Mesenchymal stem cell (in vitro differentiated cells and primary cell): ENCODE data around the gene CLPSL1.

ENCODE experiments used
- DNase-seq: peaks from one replicate; pipeline ENCODE4 v3.0.0-alpha.2; 2013
- H2AFZ ChIP-seq: one replicate; pipeline ENCODE4 v1.6.1; 2013; ENCODE audit warnings: low read depth, mild to moderate bottlenecking, control low read depth, inconsistent platforms, low read length, moderate library complexity
- H2AK5ac ChIP-seq: 2 replicates; pipeline ENCODE4 v1.6.1; 2013; ENCODE audit warnings: low read length, moderate library complexity, mild to moderate bottlenecking, inconsistent platforms; ENCODE audit not compliant: severe bottlenecking
- H2BK120ac ChIP-seq: one replicate; pipeline ENCODE4 v1.6.1; 2013; ENCODE audit warnings: low read depth, mild to moderate bottlenecking, inconsistent platforms, low read length, moderate library complexity
- H2BK12ac ChIP-seq, 2 experiments: one replicate each; pipeline ENCODE4 v1.6.1; 2013; ENCODE audit warnings: inconsistent platforms in 2 of 2, low read length in 2 of 2, mild to moderate bottlenecking in 2 of 2, moderate library complexity in 2 of 2, control low read depth in 1 of 2
- H2BK15ac ChIP-seq: one replicate; pipeline ENCODE4 v1.6.1; 2013; ENCODE audit warnings: mild to moderate bottlenecking, low read depth, inconsistent platforms; ENCODE audit not compliant: poor library complexity, severe bottlenecking
- H2BK5ac ChIP-seq: 2 replicates; pipeline ENCODE4 v1.6.1; 2013; ENCODE audit warnings: low read depth, mild to moderate bottlenecking, low read length, control low read depth, inconsistent platforms; ENCODE audit not compliant: poor library complexity, severe bottlenecking
- H3K14ac ChIP-seq, 2 experiments: one replicate each; pipeline ENCODE4 v1.6.1; 2013; ENCODE audit warnings: inconsistent platforms in 2 of 2, low read length in 2 of 2, control low read depth in 1 of 2, mild to moderate bottlenecking in 1 of 2, moderate library complexity in 1 of 2
- H3K18ac ChIP-seq, 2 experiments: one replicate each; pipeline ENCODE4 v1.6.1; 2013; ENCODE audit warnings: inconsistent platforms in 2 of 2, low read length in 2 of 2, control low read depth in 1 of 2, low read depth in 1 of 2, mild to moderate bottlenecking in 1 of 2
- H3K23ac ChIP-seq, 2 experiments: one replicate each; pipeline ENCODE4 v1.6.1; 2013; ENCODE audit warnings: inconsistent platforms in 2 of 2, low read length in 2 of 2, mild to moderate bottlenecking in 2 of 2, moderate library complexity in 2 of 2, control low read depth in 1 of 2
- H3K27ac ChIP-seq: 2 replicates; pipeline ENCODE4 v1.5.1; 2013; ENCODE audit warnings: mild to moderate bottlenecking, moderate library complexity, low read length, control low read depth, inconsistent platforms; ENCODE audit not compliant: poor library complexity, severe bottlenecking
- H3K27me3 ChIP-seq, 2 experiments: 2 replicates each; pipeline versions ENCODE4 v1.6.1 to v1.7.0; 2013; ENCODE audit warnings: low read length in 2 of 2, mild to moderate bottlenecking in 2 of 2, moderate library complexity in 2 of 2, control low read depth in 1 of 2, inconsistent platforms in 1 of 2; ENCODE audit not compliant: control insufficient read depth in 1 of 2, insufficient read depth in 1 of 2
- H3K36me3 ChIP-seq, 2 experiments: 2 replicates each; pipeline versions ENCODE4 v1.6.1 to v1.7.0; 2013; ENCODE audit warnings: low read length in 2 of 2, control low read depth in 1 of 2, inconsistent platforms in 1 of 2, low read depth in 1 of 2, mild to moderate bottlenecking in 1 of 2; ENCODE audit not compliant: insufficient read depth in 2 of 2, control insufficient read depth in 1 of 2
- H3K4ac ChIP-seq, 2 experiments: one replicate each; pipeline ENCODE4 v1.6.1; 2013; ENCODE audit warnings: inconsistent platforms in 2 of 2, low read length in 2 of 2, mild to moderate bottlenecking in 2 of 2, moderate library complexity in 2 of 2, control low read depth in 1 of 2, low read depth in 1 of 2
- H3K4me1 ChIP-seq: 2 replicates; pipeline ENCODE4 v1.6.1; 2013; ENCODE audit warnings: low read depth, low read length, control low read depth; ENCODE audit not compliant: control insufficient read depth, insufficient read depth
- H3K4me2 ChIP-seq: 2 replicates; pipeline ENCODE4 v1.6.1; 2013; ENCODE audit warnings: low read length, mild to moderate bottlenecking, inconsistent platforms; ENCODE audit not compliant: poor library complexity, severe bottlenecking
- H3K4me3 ChIP-seq, 2 experiments: 2 replicates each; pipeline versions ENCODE4 v1.5.1 to v1.7.0; 2013; ENCODE audit warnings: low read length in 2 of 2, mild to moderate bottlenecking in 2 of 2, control low read depth in 1 of 2, low read depth in 1 of 2; ENCODE audit not compliant: insufficient read depth in 1 of 2
- H3K79me1 ChIP-seq: replicated peaks from 2 replicates; pipeline ENCODE4 v1.6.1; 2013; ENCODE audit warnings: mild to moderate bottlenecking, control low read depth, low read length, inconsistent platforms; ENCODE audit not compliant: poor library complexity, severe bottlenecking
- H3K9ac ChIP-seq: 2 replicates; pipeline ENCODE4 v1.7.0; 2013; ENCODE audit warnings: mild to moderate bottlenecking, low read length, moderate library complexity
- H3K9me3 ChIP-seq: 2 replicates; pipeline ENCODE4 v1.7.0; 2013; ENCODE audit warnings: mild to moderate bottlenecking, low read length; ENCODE audit not compliant: control insufficient read depth
- H4K8ac ChIP-seq: one replicate; pipeline ENCODE4 v1.6.1; 2013; ENCODE audit warnings: inconsistent platforms, mild to moderate bottlenecking, low read length, moderate library complexity
- H4K91ac ChIP-seq: one replicate; pipeline ENCODE4 v1.6.1; 2013; ENCODE audit warnings: mild to moderate bottlenecking, low read length, inconsistent platforms
- WGBS: methylation state at CpG from one replicate; pipeline ENCODE4 v1.1.7; 2013; ENCODE audit warnings: mixed read lengths; 5-methylcytosine and 5-hydroxymethylcytosine counted together

Gene CLPSL1

DNA sequence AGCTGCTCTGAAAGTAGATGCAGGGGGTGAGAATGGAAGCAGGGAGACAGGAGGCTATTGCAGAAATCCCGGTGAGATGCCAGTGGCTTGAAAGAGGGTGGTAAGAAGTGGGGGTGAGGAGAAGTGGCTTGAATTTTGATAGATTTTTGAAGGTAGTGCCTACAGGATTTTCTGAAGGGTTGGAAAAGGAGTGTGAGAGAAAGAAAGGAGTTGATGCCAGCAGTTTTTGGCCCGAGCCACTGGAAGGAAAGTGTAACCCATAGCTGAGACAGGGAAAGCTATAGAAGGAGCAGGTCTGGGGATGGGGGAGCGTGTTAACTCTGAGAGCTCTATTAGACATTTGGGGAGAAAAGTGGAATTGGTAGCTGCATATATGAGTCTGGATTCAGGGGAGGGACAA lies 34.3 kb upstream of the CLPSL1 start:
- Histone ChIP-seq H3K14ac (no peak overlapping the region), H3K79me1 (no peaks in the 10 kb centered on the region), H2BK120ac (no peak overlapping the region), H3K18ac (no peak overlapping the region), H3K23ac (no peak overlapping the region), H3K9ac (no peak overlapping the region), H3K4me1 (no peaks in the 10 kb centered on the region), H2BK5ac (no peak overlapping the region), H2BK15ac (no peak overlapping the region), H2AFZ (no peak overlapping the region), H4K91ac (no peak overlapping the region), H3K9me3 (peaks cover 8% of the 10 kb centered on the region), H3K27me3 (peaks cover 3 to 33% of the 10 kb centered on the region in 2 experiments), H3K36me3 (no peaks in the 10 kb centered on the region), H4K8ac (no peak overlapping the region), H3K4ac (no peak overlapping the region), H3K4me2 (no peak overlapping the region), H3K4me3 (no peak overlapping the region), H2AK5ac (no peak overlapping the region), H2BK12ac (no peak overlapping the region), H3K27ac (no peak overlapping the region)
- WGBS = 91% methylated on average over 3 of the region's 3 CpGs
- DNase-seq = no peak

DNA sequence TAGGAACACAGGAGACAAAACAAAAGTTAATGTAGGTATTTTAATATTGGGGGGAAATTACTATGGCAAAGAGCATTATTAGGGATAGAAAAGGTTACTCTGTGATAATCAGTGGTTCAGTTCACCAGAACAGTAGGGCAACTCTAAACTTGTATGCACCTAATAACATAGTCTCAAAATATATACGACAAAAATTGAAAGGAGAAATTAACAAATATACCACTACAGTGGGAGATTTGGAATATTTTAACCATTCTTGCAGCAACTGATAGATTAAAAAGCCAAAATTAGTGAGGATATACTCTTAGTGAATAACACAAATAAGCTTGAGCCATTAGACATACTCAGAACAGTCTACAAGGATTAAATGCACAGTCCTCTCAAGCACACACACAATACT lies 32.9 kb upstream of the CLPSL1 start:
- no peak overlapping the region for H3K4me3 ChIP-seq
- H2BK120ac ChIP-seq = no peak overlapping the region
- no peak for DNase-seq
- peaks cover 3 to 37% of the 10 kb centered on the region in 2 experiments for H3K27me3 ChIP-seq
- no peak overlapping the region for H2AFZ ChIP-seq
- H3K23ac ChIP-seq = no peak overlapping the region
- H3K27ac ChIP-seq = no peak overlapping the region
- H3K4me1 ChIP-seq = no peaks in the 10 kb centered on the region
- no peaks in the 10 kb centered on the region for H3K79me1 ChIP-seq
- no peak overlapping the region for H2BK5ac ChIP-seq
- no peak overlapping the region for H3K4me2 ChIP-seq
- no peak overlapping the region for H2AK5ac ChIP-seq
- H3K18ac ChIP-seq = no peak overlapping the region
- H4K91ac ChIP-seq = no peak overlapping the region
- H3K14ac ChIP-seq = no peak overlapping the region
- peaks cover 8% of the 10 kb centered on the region for H3K9me3 ChIP-seq
- no peak overlapping the region for H4K8ac ChIP-seq
- no peaks in the 10 kb centered on the region for H3K36me3 ChIP-seq
- H2BK12ac ChIP-seq = no peak overlapping the region
- no peak overlapping the region for H2BK15ac ChIP-seq
- no peak overlapping the region for H3K4ac ChIP-seq
- WGBS = no CpG with 5 or more reads among the region's 1 CpG
- H3K9ac ChIP-seq = no peak overlapping the region

DNA sequence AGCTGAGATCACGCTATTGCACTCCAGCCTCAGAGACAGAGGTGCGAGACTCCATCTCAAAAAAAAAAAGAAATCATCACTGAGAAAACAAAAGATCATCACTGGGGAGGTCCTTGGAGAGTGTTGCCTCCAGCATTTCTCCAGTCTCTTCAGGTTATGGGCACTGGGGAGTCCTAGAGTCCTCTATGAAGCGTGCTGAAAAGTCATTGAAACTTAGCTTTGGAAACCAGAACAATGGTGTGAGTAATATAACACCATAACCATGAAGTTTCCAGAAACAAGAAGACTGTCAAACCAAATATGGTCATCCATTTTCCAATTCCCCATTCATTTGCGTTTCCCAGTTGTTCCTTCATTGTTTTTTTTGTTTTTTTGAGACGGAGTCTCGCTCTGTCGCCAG lies 30.3 kb upstream of the CLPSL1 start:
- H4K8ac ChIP-seq = no peak overlapping the region
- DNase-seq = no peak
- no peak overlapping the region for H3K14ac ChIP-seq
- H2BK12ac ChIP-seq = no peak overlapping the region
- H3K18ac ChIP-seq = no peak overlapping the region
- H3K36me3 ChIP-seq = no peaks in the 10 kb centered on the region
- H3K9me3 ChIP-seq = peaks cover 8% of the 10 kb centered on the region
- no peak overlapping the region for H2AFZ ChIP-seq
- no peaks in the 10 kb centered on the region for H3K4me1 ChIP-seq
- H2BK15ac ChIP-seq = no peak overlapping the region
- whole genome bisulfite sequencing = 95% methylated on average over 7 of the region's 7 CpGs
- no peak overlapping the region for H3K9ac ChIP-seq
- H2AK5ac ChIP-seq = no peak overlapping the region
- no peaks in the 10 kb centered on the region for H3K79me1 ChIP-seq
- no peak overlapping the region for H2BK5ac ChIP-seq
- H3K4ac ChIP-seq = no peak overlapping the region
- H3K27ac ChIP-seq = no peak overlapping the region
- H3K23ac ChIP-seq = no peak overlapping the region
- peaks cover 14 to 45% of the 10 kb centered on the region in 2 experiments for H3K27me3 ChIP-seq
- no peak overlapping the region for H2BK120ac ChIP-seq
- no peak overlapping the region for H3K4me3 ChIP-seq
- no peak overlapping the region for H4K91ac ChIP-seq
- no peak overlapping the region for H3K4me2 ChIP-seq

DNA sequence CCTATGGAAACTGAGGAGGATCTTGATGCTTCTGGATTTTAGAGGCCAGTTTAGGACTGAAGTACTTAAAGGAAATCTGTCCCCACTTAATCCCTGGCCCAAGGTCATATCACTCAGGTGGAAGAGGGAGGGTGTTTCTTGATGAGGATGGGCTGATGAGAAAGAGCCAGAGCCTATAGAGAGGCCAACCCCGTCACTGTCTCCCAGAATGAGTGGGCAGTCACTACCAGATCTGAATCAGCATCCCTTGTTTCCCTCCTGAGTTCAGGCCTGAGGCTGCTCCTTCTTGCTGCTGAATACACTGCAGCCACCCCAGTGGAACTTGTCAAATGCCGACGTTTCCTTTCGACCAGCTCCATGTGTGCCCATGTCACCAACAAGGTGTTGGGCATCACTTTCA lies 29.2 kb upstream of the CLPSL1 start:
- H2BK12ac ChIP-seq = no peak overlapping the region
- H3K14ac ChIP-seq = peak overlapping the region in 1 of 2 experiments; percentile 55
- WGBS = 89% methylated on average over 4 of the region's 4 CpGs
- no peak for DNase-seq
- no peaks in the 10 kb centered on the region for H3K36me3 ChIP-seq
- no peak overlapping the region for H2BK120ac ChIP-seq
- no peaks in the 10 kb centered on the region for H3K79me1 ChIP-seq
- H3K23ac ChIP-seq = no peak overlapping the region
- H3K9me3 ChIP-seq = peaks cover 8% of the 10 kb centered on the region
- H2AK5ac ChIP-seq = no peak overlapping the region
- no peaks in the 10 kb centered on the region for H3K4me1 ChIP-seq
- H4K8ac ChIP-seq = no peak overlapping the region
- H3K27ac ChIP-seq = no peak overlapping the region
- H2BK15ac ChIP-seq = no peak overlapping the region
- no peak overlapping the region for H2BK5ac ChIP-seq
- no peak overlapping the region for H3K4ac ChIP-seq
- no peak overlapping the region for H3K4me2 ChIP-seq
- H2AFZ ChIP-seq = no peak overlapping the region
- H3K18ac ChIP-seq = no peak overlapping the region
- peaks cover 14 to 42% of the 10 kb centered on the region in 2 experiments for H3K27me3 ChIP-seq
- H3K4me3 ChIP-seq = no peak overlapping the region
- no peak overlapping the region for H3K9ac ChIP-seq
- no peak overlapping the region for H4K91ac ChIP-seq
